Panc1 (cell line): ENCODE measurements around the gene HDGFL2. TPM values are rescaled to one million over a fixed set of nuclear protein-coding genes. Genes with fewer than 3 reads are reported as not detected.

Source experiments
- ATAC-seq: fragments of 200-7000 bp; cut with Tn5 transposase; 2 replicates; pipeline ENCODE4 v1.9.1; 2020; ENCODE audit warnings: mild to moderate bottlenecking, moderate library complexity
- BruUV-seq: library from RNA; stranded (reverse); fragments of 400-500 nt; replicated peaks from 2 replicates; lab custom pipeline; 2021; lab: Mats Ljungman, UMichigan
- CTCF ChIA-PET: fragments of 300-600 bp; sonication (Branson Sonifier 250); formaldehyde crosslinking; loops from one replicate; lab custom pipeline; 2022; ENCODE audit warnings: antibody characterized with exemption; lab: Charles Lee
- POLR2A ChIA-PET: fragments of 300-600 bp; sonication (Branson Sonifier 250); formaldehyde crosslinking; loops from one replicate; lab custom pipeline; 2022; ENCODE audit warnings: antibody characterized with exemption; lab: Charles Lee
- DNase-seq: peaks from one replicate; pipeline ENCODE4 v3.0.0-alpha.2; 2010; ENCODE audit warnings: low read depth, low spot score
- H3K27ac ChIP-seq: 2 replicates; pipeline ENCODE4 v1.5.1; 2011; ENCODE audit warnings: mild to moderate bottlenecking, low read length, inconsistent platforms
- H3K27me3 ChIP-seq: fragments of 200-500 bp; sonication (Bioruptor generic); 2 replicates; pipeline ENCODE4 v1.6.0; 2014; ENCODE audit warnings: low read length, inconsistent platforms; ENCODE audit not compliant: control insufficient read depth, insufficient read depth
- H3K36me3 ChIP-seq: fragments of 200-500 bp; sonication (Bioruptor generic); 2 replicates; pipeline ENCODE4 v1.5.1; 2014; ENCODE audit warnings: inconsistent platforms, mild to moderate bottlenecking, low read length, moderate library complexity; ENCODE audit not compliant: control insufficient read depth, insufficient read depth
- H3K4me1 ChIP-seq: 2 replicates; pipeline ENCODE4 v1.5.1; 2011; ENCODE audit warnings: inconsistent platforms, mild to moderate bottlenecking, low read length, moderate library complexity; ENCODE audit not compliant: control insufficient read depth, insufficient read depth
- H3K4me3 ChIP-seq, 2 experiments: 2 replicates each; pipeline ENCODE4 v1.5.1; 2011 to 2012; ENCODE audit warnings: low read depth in 2 of 2, low read length in 2 of 2, mild to moderate bottlenecking in 2 of 2, inconsistent platforms in 1 of 2, moderate library complexity in 1 of 2
- H3K9me3 ChIP-seq: fragments of 200-500 bp; sonication (Bioruptor generic); 2 replicates; pipeline ENCODE4 v1.5.1; 2014; ENCODE audit warnings: low read depth, mild to moderate bottlenecking, inconsistent platforms, low read length, moderate library complexity; ENCODE audit not compliant: control insufficient read depth, insufficient read depth
- CTCF ChIP-seq: fragments of 450-650 bp; IDR thresholded peaks from 2 replicates; pipeline ENCODE4 v1.5.1; 2017; ENCODE audit warnings: mild to moderate bottlenecking
- POLR2AphosphoS5 ChIP-seq: IDR thresholded peaks from 2 replicates; pipeline ENCODE4 v1.6.1; 2012; ENCODE audit warnings: mild to moderate bottlenecking, low read depth, low read length, moderate library complexity
- REST ChIP-seq, 2 experiments: IDR thresholded peaks; 2 replicates each; pipeline ENCODE4 v1.6.1; 2011 to 2012; ENCODE audit warnings: low read depth in 2 of 2, control low read depth in 1 of 2, low read length in 1 of 2, mild to moderate bottlenecking in 1 of 2, moderate library complexity in 1 of 2; ENCODE audit not compliant: insufficient read depth in 1 of 2
- SIN3A ChIP-seq: IDR thresholded peaks from 2 replicates; pipeline ENCODE4 v1.6.1; 2012; ENCODE audit warnings: low read depth, mild to moderate bottlenecking, low read length, moderate library complexity, borderline replicate concordance; ENCODE audit not compliant: insufficient read depth
- TCF7L2 ChIP-seq: IDR thresholded peaks from 2 replicates; pipeline ENCODE4 v1.6.1; 2011; ENCODE audit warnings: mild to moderate bottlenecking, low read depth, low read length, inconsistent platforms
- in situ Hi-C: cut with HindIII; loops from 2 replicates; pipeline ENCODE4 v1.10.0; 2016; ENCODE audit warnings: low sequenced_read_pairs, low pct_unique_long_range_greater_than_20kb
- intact Hi-C: fragments of 100-400 bp; cut with micrococcal nuclease; formaldehyde crosslinking; loops from one replicate; pipeline ENCODE4 v1.10.0; 2022; ENCODE audit not compliant: unreplicated experiment
- total RNA-seq: library from RNA; stranded (reverse); gene quantifications from one replicate; pipeline ENCODE4 v1.2.1, GENCODE V29; 2021; ENCODE audit not compliant: unreplicated experiment

HDGFL2 gene
- total RNA-seq, 1 experiment from 2014 or later, result 56.9 TPM

GRCh38 chr19:4477034-4477801 lies 5.1 kb downstream of the HDGFL2 start:
- Histone ChIP-seq H3K27ac (no peak overlapping the region), H3K4me1 (no peaks in the 10 kb centered on the region; the same call in 1 of the 2 replicates), H3K36me3 (peaks cover 4% of the 10 kb centered on the region; the same call in 1 of the 2 replicates), H3K4me3 (no peak overlapping the region), H3K27me3 (no peaks in the 10 kb centered on the region), H3K9me3 (no peaks in the 10 kb centered on the region)
- no peak for TF ChIP-seq POLR2AphosphoS5
- in situ Hi-C loops, result no loop called here
- POLR2A ChIA-PET, result no interaction called here
- ATAC-seq, result no peak
- BruUV-seq, result no TSS peak
- no peak for DNase-seq
- intact Hi-C loops, result no loop called here
- CTCF ChIA-PET, result no interaction called here

- Histone ChIP-seq H3K36me3 (no peaks in the 10 kb centered on the region), H3K4me1 (no peaks in the 10 kb centered on the region), H3K27me3 (no peaks in the 10 kb centered on the region), H3K4me3 (no peak overlapping the region), H3K9me3 (no peaks in the 10 kb centered on the region), H3K27ac (no peak overlapping the region)
- ATAC-seq, result no peak; the same call in 1 of the 2 replicates
- TF ChIP-seq POLR2AphosphoS5 (no peak), TCF7L2 (no peak), SIN3A (no peak), CTCF (no peak), REST (IDR thresholded peaks at IDR 0.05; ENCODE audit: insufficient read depth in 1 of 2, low read depth in 2 of 2, low read length in 1 of 2) (no peak)
- ChIA-PET POLR2A (no interaction called here), CTCF (no interaction called here)
- BruUV-seq, result no TSS peak
- intact Hi-C loops (no loop called here), in situ Hi-C loops (no loop called here)
- DNase-seq, result no peak
Measured at GRCh38 chr19:4482721-4483364, 10.7 kb downstream of the HDGFL2 start.

- no peaks in the 10 kb centered on the region for H3K9me3 ChIP-seq
- DNase-seq, result no peak
- intact Hi-C loops (no loop called here), in situ Hi-C loops (no loop called here)
- ChIA-PET CTCF (no interaction called here), POLR2A (no interaction called here)
- H3K4me1 ChIP-seq, result no peaks in the 10 kb centered on the region
- H3K4me3 ChIP-seq, result no peak overlapping the region
- no TSS peak for BruUV-seq
- no peak for TF ChIP-seq SIN3A
- no peak for TF ChIP-seq REST (IDR thresholded peaks at IDR 0.05; ENCODE audit: insufficient read depth in 1 of 2, low read depth in 2 of 2, low read length in 1 of 2)
- no peak for TF ChIP-seq POLR2AphosphoS5
- TF ChIP-seq TCF7L2, result no peak
- TF ChIP-seq CTCF, result no peak
- H3K36me3 ChIP-seq, result no peaks in the 10 kb centered on the region
- no peaks in the 10 kb centered on the region for H3K27me3 ChIP-seq
- H3K27ac ChIP-seq, result no peak overlapping the region
- no peak; the same call in 1 of the 2 replicates for ATAC-seq
Measured at GRCh38 chr19:4483385-4483784, 11.3 kb downstream of the HDGFL2 start.
